Gastroesophageal sphincter (tissue), 4 donors: ENCODE data around the gene DNAJB1. TPM values are rescaled to one million over a fixed set of nuclear protein-coding genes. Genes with fewer than 3 reads are reported as not detected.
A peak's percentile ranks its signal among the peaks of the same experiment; 100 is the strongest.

ENCODE experiments used
- ATAC-seq: fragments of 150-250 bp; one replicate; pipeline ENCODE4 v1.9.1; 2016; ENCODE audit warnings: mild to moderate bottlenecking, moderate library complexity
- H3K27ac ChIP-seq, 4 donors: fragments of 200-600 bp; sonication (generic) in 3 of 4; 1 replicate in 3 of 4; 2 replicates in 1 of 4; pipeline ENCODE4 v1.5.1; 2016 to 2019
- H3K27me3 ChIP-seq: fragments of 200-600 bp; sonication (generic); one replicate; pipeline ENCODE4 v1.5.1; 2019
- H3K36me3 ChIP-seq, 2 donors: fragments of 200-600 bp; sonication (generic); one replicate each; pipeline ENCODE4 v1.5.1; 2019; ENCODE audit warnings: control low read depth in 1 of 2
- H3K4me1 ChIP-seq, 3 donors: fragments of 200-600 bp; sonication (generic); 1 replicate in 2 of 3; 2 replicates in 1 of 3; pipeline ENCODE4 v1.5.1; 2016 to 2019; ENCODE audit warnings: control low read depth in 2 of 3
- H3K4me3 ChIP-seq, 2 donors: fragments of 200-600 bp; sonication (generic); one replicate each; pipeline ENCODE4 v1.5.1; 2019; ENCODE audit warnings: mild to moderate bottlenecking in 1 of 2, moderate library complexity in 1 of 2
- H3K9me3 ChIP-seq, 3 donors: fragments of 200-600 bp; sonication (generic); one replicate each; pipeline ENCODE4 v1.5.1; 2017 to 2019; ENCODE audit warnings: control low read depth in 2 of 3
- EP300 ChIP-seq: sonication (generic); formaldehyde crosslinking; IDR thresholded peaks from one replicate; pipeline ENCODE4 v1.6.1; 2017; ENCODE audit warnings: antibody characterized with exemption, mild to moderate bottlenecking
- POLR2A ChIP-seq, 2 donors: fragments of 450-650 bp; IDR thresholded peaks; one replicate each; pipeline ENCODE4 v1.6.1; 2017; ENCODE audit warnings: antibody characterized with exemption in 2 of 2, mild to moderate bottlenecking in 2 of 2, moderate library complexity in 1 of 2
- POLR2AphosphoS5 ChIP-seq: sonication (generic); formaldehyde crosslinking; IDR thresholded peaks from one replicate; pipeline ENCODE4 v1.6.1; 2017; ENCODE audit warnings: antibody characterized with exemption
- WGBS, 2 donors: methylation state at CpG; one replicate each; pipeline ENCODE4 v1.1.5; 2018; ENCODE audit warnings: low coverage in 1 of 2; 5-methylcytosine and 5-hydroxymethylcytosine counted together
- total RNA-seq, 4 donors: library from RNA; depleted of rRNA; stranded (reverse); fragments of >200 nt; gene quantifications; one replicate each; pipeline ENCODE4 v1.1.0, GENCODE V29; 2016
- TF ChIP-seq, protein P1 (sequence below), 4 experiments: fragments of 200-600 bp in 2 of 4; fragments of 450-650 bp in 2 of 4; sonication (generic) in 1 of 4; IDR thresholded peaks; one replicate each; pipeline ENCODE4 v1.5.1; 2017 to 2019; ENCODE audit warnings: antibody characterized with exemption in 4 of 4, mild to moderate bottlenecking in 2 of 4, moderate library complexity in 2 of 4

Gene DNAJB1
- total RNA-seq, 4 donors from 2014 or later = 59.3 to 72.8 (median 68.2) TPM

DNA sequence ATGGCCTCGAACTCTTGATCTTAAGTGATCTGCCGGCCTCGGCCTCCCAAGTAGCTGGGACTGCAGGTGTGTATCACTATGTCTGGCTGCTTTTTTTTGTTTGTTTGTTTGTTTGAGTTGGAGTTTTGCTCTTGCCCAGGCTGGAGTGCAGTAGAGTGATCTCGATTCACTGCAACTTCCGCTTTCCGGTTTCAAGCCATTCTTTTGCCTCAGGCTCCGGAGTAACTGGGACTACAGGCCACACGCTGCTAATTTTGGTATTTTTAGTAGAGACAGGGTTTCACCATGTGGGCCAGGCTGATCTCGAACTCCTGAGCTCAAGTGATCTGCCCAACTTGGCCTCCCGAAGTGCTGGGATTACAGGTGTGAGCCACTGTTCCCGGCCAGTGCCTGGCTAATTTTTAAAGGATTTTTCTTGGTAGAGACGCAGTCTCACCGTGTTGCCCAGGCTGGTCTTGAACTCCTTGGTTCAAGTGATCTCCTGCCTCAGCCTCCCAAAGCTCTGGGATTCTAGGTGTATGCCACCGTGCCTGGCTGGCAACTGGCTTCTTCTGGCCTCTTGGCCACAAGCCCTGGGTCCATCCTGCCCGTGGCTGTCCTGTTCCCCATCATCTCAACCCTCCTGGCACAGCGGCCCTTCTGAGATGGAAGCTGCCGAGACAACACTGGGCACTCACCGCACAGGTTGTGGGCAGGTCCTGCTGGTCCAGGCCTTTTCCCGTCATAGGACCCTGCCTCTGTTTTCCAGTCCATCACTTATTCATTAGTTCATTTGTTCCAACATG is 22.7 kb upstream of the DNAJB1 start:
- ATAC-seq = no peak
- peaks cover 0 to 34% (median 0%) of the 10 kb centered on the region in 3 donors for H3K4me1 ChIP-seq
- H3K27ac ChIP-seq = no peak overlapping the region
- WGBS, 2 donors = 89 to 100% methylated on average over 3 to 19 of the region's 19 CpGs
- no peaks in the 10 kb centered on the region for H3K27me3 ChIP-seq
- H3K4me3 ChIP-seq = no peak overlapping the region
- TF ChIP-seq POLR2AphosphoS5 = no peak
- no peak for TF ChIP-seq POLR2A (IDR thresholded peaks at IDR 0.05)
- TF ChIP-seq, protein P1, sequence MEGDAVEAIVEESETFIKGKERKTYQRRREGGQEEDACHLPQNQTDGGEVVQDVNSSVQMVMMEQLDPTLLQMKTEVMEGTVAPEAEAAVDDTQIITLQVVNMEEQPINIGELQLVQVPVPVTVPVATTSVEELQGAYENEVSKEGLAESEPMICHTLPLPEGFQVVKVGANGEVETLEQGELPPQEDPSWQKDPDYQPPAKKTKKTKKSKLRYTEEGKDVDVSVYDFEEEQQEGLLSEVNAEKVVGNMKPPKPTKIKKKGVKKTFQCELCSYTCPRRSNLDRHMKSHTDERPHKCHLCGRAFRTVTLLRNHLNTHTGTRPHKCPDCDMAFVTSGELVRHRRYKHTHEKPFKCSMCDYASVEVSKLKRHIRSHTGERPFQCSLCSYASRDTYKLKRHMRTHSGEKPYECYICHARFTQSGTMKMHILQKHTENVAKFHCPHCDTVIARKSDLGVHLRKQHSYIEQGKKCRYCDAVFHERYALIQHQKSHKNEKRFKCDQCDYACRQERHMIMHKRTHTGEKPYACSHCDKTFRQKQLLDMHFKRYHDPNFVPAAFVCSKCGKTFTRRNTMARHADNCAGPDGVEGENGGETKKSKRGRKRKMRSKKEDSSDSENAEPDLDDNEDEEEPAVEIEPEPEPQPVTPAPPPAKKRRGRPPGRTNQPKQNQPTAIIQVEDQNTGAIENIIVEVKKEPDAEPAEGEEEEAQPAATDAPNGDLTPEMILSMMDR (IDR thresholded peaks at IDR 0.05) = no peak
- no peak for TF ChIP-seq EP300
- H3K9me3 ChIP-seq = no peaks in the 10 kb centered on the region
- H3K36me3 ChIP-seq = no peaks in the 10 kb centered on the region

DNA sequence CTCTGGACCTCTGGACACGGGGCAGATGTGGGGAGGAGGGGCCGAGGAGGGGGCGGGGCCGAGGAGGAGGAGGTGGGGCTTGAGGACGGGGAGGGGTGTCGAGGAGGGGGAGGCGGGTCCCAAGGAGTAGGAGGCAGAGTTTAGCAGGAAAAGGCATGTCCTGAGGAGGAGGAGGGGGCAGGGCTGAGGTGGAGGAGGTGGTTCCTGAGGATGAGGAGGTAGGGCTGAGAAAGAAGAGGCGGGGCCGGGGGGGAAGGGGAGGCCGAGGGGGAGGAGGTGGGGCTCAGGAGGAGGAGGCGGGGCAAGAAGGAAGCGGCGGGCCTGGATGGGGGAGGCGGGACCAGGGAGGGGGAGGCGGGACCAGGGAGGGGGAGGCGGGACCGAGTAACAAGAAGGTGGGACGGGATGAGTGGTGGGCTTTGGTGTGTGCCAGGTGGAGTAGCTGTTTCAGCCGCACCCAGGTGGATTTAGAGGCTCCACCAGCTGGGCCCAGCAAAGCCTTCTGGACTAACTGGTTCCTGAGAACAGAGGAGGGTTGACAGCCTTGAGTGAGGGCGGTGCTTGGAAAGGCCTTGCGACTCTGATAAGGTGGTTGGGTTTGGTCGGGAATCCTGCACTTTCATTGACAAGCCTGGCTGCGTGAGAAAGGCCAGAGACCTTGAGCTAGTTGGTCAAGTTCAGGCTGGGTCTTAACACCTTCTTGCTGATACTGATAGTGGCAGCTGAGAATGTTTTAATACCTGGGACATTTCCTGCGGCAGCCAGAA is 18.9 kb upstream of the DNAJB1 start:
- Histone ChIP-seq H3K4me1 (peaks cover 0 to 18% (median under 1%) of the 10 kb centered on the region in 3 donors), H3K27me3 (no peaks in the 10 kb centered on the region), H3K36me3 (peaks cover 0 to 5% of the 10 kb centered on the region in 2 donors), H3K9me3 (no peaks in the 10 kb centered on the region), H3K27ac (peak overlapping the region in 3 of 4 donors; percentile 38 to 43 (median 41)), H3K4me3 (peak overlapping the region in 1 of 2 donors; percentile 25)
- WGBS, 2 donors = 18 to 42% methylated on average over 9 to 11 of the region's 24 CpGs
- ATAC-seq = peak; percentile 85
- TF ChIP-seq, protein P1 (IDR thresholded peaks at IDR 0.05) = no peak
- TF ChIP-seq POLR2AphosphoS5 (no peak), EP300 (no peak), POLR2A (IDR thresholded peaks at IDR 0.05) (no peak)

DNA sequence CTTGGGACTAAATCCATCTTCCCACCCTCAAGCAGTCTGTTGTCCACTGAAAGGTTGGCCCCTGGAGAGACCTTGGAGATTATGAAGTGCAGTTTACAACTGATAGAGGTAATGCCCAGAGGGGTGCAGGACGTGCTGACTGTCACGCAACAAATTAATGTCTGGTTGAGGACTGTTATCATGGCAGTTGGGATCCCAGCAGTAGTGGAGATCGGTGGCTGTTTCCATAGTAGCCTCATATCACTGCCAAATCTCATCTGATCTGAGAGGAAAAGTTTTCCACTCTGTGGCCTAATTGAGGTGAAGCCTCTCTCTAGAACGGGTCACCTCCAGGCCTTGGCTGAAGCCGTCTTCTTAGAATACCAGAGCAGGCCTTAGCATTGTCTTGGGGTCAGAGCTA is 15.3 kb upstream of the DNAJB1 start:
- Histone ChIP-seq H3K27ac (no peak overlapping the region), H3K36me3 (peaks cover 0 to 5% of the 10 kb centered on the region in 2 donors), H3K4me3 (no peak overlapping the region), H3K4me1 (peaks cover 0 to 45% (median 10%) of the 10 kb centered on the region in 3 donors), H3K9me3 (no peaks in the 10 kb centered on the region), H3K27me3 (no peaks in the 10 kb centered on the region)
- 67 to 94% methylated on average over 5 of the region's 5 CpGs for WGBS, 2 donors
- no peak for TF ChIP-seq POLR2AphosphoS5
- no peak for TF ChIP-seq POLR2A (IDR thresholded peaks at IDR 0.05)
- TF ChIP-seq, protein P1 (IDR thresholded peaks at IDR 0.05) = no peak
- no peak for TF ChIP-seq EP300
- ATAC-seq = no peak

DNA sequence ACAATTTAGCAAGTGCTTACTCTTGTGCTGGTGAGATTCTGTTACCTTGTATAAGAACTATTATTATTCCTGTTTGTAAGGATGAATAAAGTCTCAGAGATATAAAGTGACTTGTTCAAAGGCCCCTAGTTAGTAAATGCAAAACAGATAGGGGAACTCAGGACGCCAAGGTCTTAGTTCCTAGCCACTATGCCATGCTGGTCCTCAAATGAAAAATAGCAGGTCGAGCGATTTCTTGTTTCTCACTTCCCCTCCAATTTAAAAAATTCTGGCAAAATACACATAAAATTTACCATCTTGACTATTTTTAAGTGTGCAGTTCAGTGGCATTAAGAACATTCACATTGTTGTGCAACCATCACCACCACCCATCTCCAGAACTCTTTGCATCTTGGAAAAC is 12.3 kb upstream of the DNAJB1 start:
- Histone ChIP-seq H3K27me3 (no peaks in the 10 kb centered on the region), H3K27ac (peak overlapping the region in 2 of 4 donors; percentile 95 to 96), H3K9me3 (no peaks in the 10 kb centered on the region), H3K36me3 (peaks cover 0 to 5% of the 10 kb centered on the region in 2 donors), H3K4me3 (peak overlapping the region; percentile 36 to 82), H3K4me1 (peaks cover 0 to 37% (median 10%) of the 10 kb centered on the region in 3 donors)
- ATAC-seq = no peak
- TF ChIP-seq POLR2AphosphoS5 = no peak
- TF ChIP-seq POLR2A (IDR thresholded peaks at IDR 0.05) = no peak
- no peak for TF ChIP-seq EP300
- TF ChIP-seq, protein P1 (IDR thresholded peaks at IDR 0.05) = no peak
- 65 to 72% methylated on average over 3 of the region's 3 CpGs for WGBS, 2 donors
